ENCODE data around the gene AMY1C.

The AMY1C gene

GRCh38 chr1:103788377-103788776 is 38.7 kb downstream of the AMY1C start:
- Mint-ChIP-seq H3K27ac (no peak overlapping the region), H3K4me1 (peaks cover 7% of the 10 kb centered on the region), H3K4me3 (no peak overlapping the region), H3K36me3 (no peaks in the 10 kb centered on the region), H3K9me3 (no peaks in the 10 kb centered on the region), H3K27me3 (no peaks in the 10 kb centered on the region)
- no peak for ATAC-seq (ENCODE audit: low read depth)
- peak in 1 of 2 donors; percentile 2 for DNase-seq (ENCODE audit: low spot score in 2 of 2)

- no peaks in the 10 kb centered on the region for H3K27me3 Mint-ChIP-seq
- no peak for ATAC-seq (ENCODE audit: low read depth)
- no peak overlapping the region for H3K27ac Mint-ChIP-seq
- no peaks in the 10 kb centered on the region for H3K9me3 Mint-ChIP-seq
- no peaks in the 10 kb centered on the region for H3K4me1 Mint-ChIP-seq
- H3K36me3 Mint-ChIP-seq, result no peaks in the 10 kb centered on the region
- H3K4me3 Mint-ChIP-seq, result no peak overlapping the region
- no peak for DNase-seq (ENCODE audit: low spot score in 2 of 2)
Observed at GRCh38 chr1:103790172-103790571, 40.5 kb downstream of the AMY1C start.
